GM23338 (cell line): ENCODE data around the gene SHLD3. TPM values are rescaled to one million over a fixed set of nuclear protein-coding genes. Genes with fewer than 3 reads are reported as not detected.

Experiments used
- ATAC-seq: fragments of 200-7000 bp; cut with Tn5 transposase; 3 replicates; pipeline ENCODE4 v1.9.1; 2020
- DNase-seq: peaks from one replicate; pipeline ENCODE4 v3.0.0-alpha.2; 2015; ENCODE audit warnings: low spot score
- H2AFZ ChIP-seq: fragments of 200-600 bp; sonication (generic); 2 replicates; pipeline ENCODE4 v1.8.0; 2016; ENCODE audit warnings: antibody characterized with exemption, mild to moderate bottlenecking, moderate library complexity
- H3F3A ChIP-seq: fragments of 200-600 bp; sonication (generic); replicated peaks from 2 replicates; pipeline ENCODE4 v1.8.0; 2017; ENCODE audit warnings: antibody characterized with exemption, mixed run types, low read depth
- H3K27ac ChIP-seq: fragments of 200-600 bp; sonication (generic); 2 replicates; pipeline ENCODE4 v1.6.1; 2016; ENCODE audit warnings: low read depth
- H3K27me3 ChIP-seq: fragments of 200-600 bp; sonication (generic); 2 replicates; pipeline ENCODE4 v1.8.0; 2016; ENCODE audit warnings: mild to moderate bottlenecking, mixed run types, moderate library complexity; ENCODE audit not compliant: insufficient read depth
- H3K36me3 ChIP-seq: fragments of 200-600 bp; sonication (generic); 2 replicates; pipeline ENCODE4 v1.8.0; 2016; ENCODE audit warnings: mild to moderate bottlenecking; ENCODE audit not compliant: insufficient read depth
- H3K4me1 ChIP-seq: fragments of 200-600 bp; sonication (generic); 2 replicates; pipeline ENCODE4 v1.8.0; 2016; ENCODE audit warnings: mild to moderate bottlenecking, moderate library complexity; ENCODE audit not compliant: insufficient read depth
- H3K4me2 ChIP-seq: fragments of 200-600 bp; sonication (generic); 2 replicates; pipeline ENCODE4 v1.7.1; 2017; ENCODE audit warnings: mixed run types
- H3K4me3 ChIP-seq: fragments of 200-600 bp; sonication (generic); 2 replicates; pipeline ENCODE4 v1.6.1; 2016; ENCODE audit warnings: mixed run types
- H3K79me2 ChIP-seq: fragments of 200-600 bp; sonication (generic); replicated peaks from 2 replicates; pipeline ENCODE4 v1.8.0; 2017; ENCODE audit warnings: mild to moderate bottlenecking; ENCODE audit not compliant: insufficient read depth
- H3K9me2 ChIP-seq: fragments of 200-600 bp; sonication (generic); 2 replicates; pipeline ENCODE4 v1.8.0; 2017; ENCODE audit not compliant: insufficient read depth
- H4K20me1 ChIP-seq: fragments of 200-600 bp; sonication (generic); replicated peaks from 2 replicates; pipeline ENCODE4 v1.8.0; 2017; ENCODE audit warnings: mild to moderate bottlenecking; ENCODE audit not compliant: insufficient read depth
- H3K27ac Mint-ChIP-seq: 2 replicates; pipeline ENCODE4 v1.8.0; 2020; ENCODE audit warnings: inconsistent platforms, mild to moderate bottlenecking, moderate library complexity, mixed read lengths
- H3K27me3 Mint-ChIP-seq: 3 replicates; pipeline ENCODE4 v1.8.0; 2022; ENCODE audit warnings: low read depth, mild to moderate bottlenecking, moderate library complexity, mixed read lengths, inconsistent platforms; ENCODE audit not compliant: insufficient read depth, poor library complexity
- H3K36me3 Mint-ChIP-seq: 3 replicates; pipeline ENCODE4 v1.8.0; 2021; ENCODE audit warnings: low read depth, mild to moderate bottlenecking, inconsistent platforms, moderate library complexity, mixed read lengths
- H3K4me1 Mint-ChIP-seq: 3 replicates; pipeline ENCODE4 v1.8.0; 2020; ENCODE audit warnings: mild to moderate bottlenecking, inconsistent platforms, mixed read lengths
- H3K4me3 Mint-ChIP-seq: 3 replicates; pipeline ENCODE4 v1.8.0; 2021; ENCODE audit warnings: moderate library complexity, mild to moderate bottlenecking, inconsistent platforms, mixed read lengths
- H3K9me3 Mint-ChIP-seq: 3 replicates; pipeline ENCODE4 v1.8.0; 2020; ENCODE audit warnings: moderate library complexity, mild to moderate bottlenecking, inconsistent platforms, mixed read lengths
- CREB1 ChIP-seq: fragments of 250-450 bp; sonication (Bioruptor Pico); IDR thresholded peaks from 2 replicates; pipeline ENCODE4 v1.5.0; 2020; ENCODE audit warnings: low read depth, mild to moderate bottlenecking, moderate library complexity
- CTCF ChIP-seq, 2 experiments: fragments of 200-600 bp in 1 of 2; sonication (generic) in 1 of 2; conservative IDR thresholded peaks; 2 replicates each; pipeline versions ENCODE4 v1.5.1 to v1.6.1; 2016 to 2017; ENCODE audit warnings: antibody characterized with exemption in 2 of 2, low read depth in 2 of 2, mild to moderate bottlenecking in 2 of 2, moderate library complexity in 1 of 2
- ETS1 ChIP-seq: IDR thresholded peaks from 2 replicates; pipeline ENCODE4 v1.6.1; 2016; ENCODE audit warnings: antibody characterized with exemption
- EZH2 ChIP-seq: fragments of 200-600 bp; sonication (generic); IDR thresholded peaks from one replicate; pipeline ENCODE4 v1.8.0; 2017; ENCODE audit warnings: antibody characterized with exemption, mild to moderate bottlenecking, low read depth; ENCODE audit not compliant: unreplicated experiment
- JUNB ChIP-seq: IDR thresholded peaks from one replicate; pipeline ENCODE4 v1.6.1; 2016; ENCODE audit warnings: antibody characterized with exemption; ENCODE audit not compliant: unreplicated experiment
- NANOG ChIP-seq: IDR thresholded peaks from 2 replicates; pipeline ENCODE4 v1.6.1; 2016; ENCODE audit warnings: antibody characterized with exemption, borderline replicate concordance
- POLR2AphosphoS5 ChIP-seq: IDR thresholded peaks from 2 replicates; pipeline ENCODE4 v1.6.1; 2016; ENCODE audit warnings: antibody characterized with exemption, low read depth
- ZNF331 ChIP-seq: fragments of 250-450 bp; sonication (Bioruptor Pico); IDR thresholded peaks from 2 replicates; pipeline ENCODE4 v1.5.0; 2020; ENCODE audit warnings: low read depth, mild to moderate bottlenecking, moderate library complexity
- ZNF462 ChIP-seq: fragments of 250-450 bp; sonication (Bioruptor Pico); IDR thresholded peaks from 2 replicates; pipeline ENCODE4 v1.5.0; 2020; ENCODE audit warnings: mild to moderate bottlenecking, moderate library complexity
- polyA plus RNA-seq: library from polyadenylated mRNA; unstranded; fragments of >200 nt; fragmentation: Nextera tagmentation; extraction: Ambion mirVana; gene quantifications from 2 replicates; pipeline ENCODE4 v1.2.1, GENCODE V29; 2016
- total RNA-seq: library from RNA; depleted of rRNA; stranded (reverse); fragments of >200 nt; shearing (Covaris generic); gene quantifications from 2 replicates; pipeline ENCODE4 v1.2.3, GENCODE V29; 2014

The SHLD3 gene
- total and polyA plus RNA-seq, 2 experiments from 2014 or later, result 4.2 to 7.0 TPM

- H3K4me2 ChIP-seq, result no peak overlapping the region
- no peaks in the 10 kb centered on the region for H3K4me1 ChIP-seq
- H3K27ac Mint-ChIP-seq, result no peak overlapping the region; the same call in 1 of the 2 replicates
- H3K9me3 Mint-ChIP-seq, result no peaks in the 10 kb centered on the region
- H3K36me3 ChIP-seq, result no peaks in the 10 kb centered on the region
- no peak for TF ChIP-seq JUNB
- no peak for TF ChIP-seq CREB1 (CRISPR knock-in tag)
- no peak for TF ChIP-seq ETS1
- no peak for TF ChIP-seq EZH2
- TF ChIP-seq CTCF (conservative IDR thresholded peaks at IDR 0.05; ENCODE audit: low read depth in 2 of 2), result peak; percentile 35 to 54
- peak; percentile 89 for ATAC-seq
- no peaks in the 10 kb centered on the region for H3K9me2 ChIP-seq
- H3K27me3 Mint-ChIP-seq, result peaks cover 2% of the 10 kb centered on the region
- H3K4me3 ChIP-seq, result no peak overlapping the region
- H4K20me1 ChIP-seq, result no peaks in the 10 kb centered on the region
- H3K27ac ChIP-seq, result no peak overlapping the region
- no peaks in the 10 kb centered on the region for H3K36me3 Mint-ChIP-seq
- no peaks in the 10 kb centered on the region for H3K4me1 Mint-ChIP-seq
- H2AFZ ChIP-seq, result no peak overlapping the region
- H3F3A ChIP-seq, result no peaks in the 10 kb centered on the region
- no peaks in the 10 kb centered on the region for H3K79me2 ChIP-seq
- DNase-seq, result peak; percentile 74
- H3K4me3 Mint-ChIP-seq, result no peak overlapping the region
- no peaks in the 10 kb centered on the region for H3K27me3 ChIP-seq
These were observed 39.1 kb downstream of the SHLD3 start for GRCh38 chr5:65663804-65664521.

- no peaks in the 10 kb centered on the region for H3K27me3 ChIP-seq
- no peak overlapping the region for H2AFZ ChIP-seq
- no peak for ATAC-seq
- H3K36me3 ChIP-seq, result no peaks in the 10 kb centered on the region
- H3K9me2 ChIP-seq, result no peaks in the 10 kb centered on the region
- H3F3A ChIP-seq, result no peaks in the 10 kb centered on the region
- no peak overlapping the region for H3K27ac ChIP-seq
- no peak overlapping the region for H3K4me3 Mint-ChIP-seq
- no peaks in the 10 kb centered on the region for H3K4me1 Mint-ChIP-seq
- no peak overlapping the region for H3K4me3 ChIP-seq
- no peak overlapping the region for H3K4me2 ChIP-seq
- H3K9me3 Mint-ChIP-seq, result no peaks in the 10 kb centered on the region
- H3K27me3 Mint-ChIP-seq, result no peaks in the 10 kb centered on the region
- H3K36me3 Mint-ChIP-seq, result no peaks in the 10 kb centered on the region
- no peak for DNase-seq
- H3K27ac Mint-ChIP-seq, result no peak overlapping the region
- H3K79me2 ChIP-seq, result no peaks in the 10 kb centered on the region
- no peaks in the 10 kb centered on the region; the same call in 1 of the 2 replicates for H4K20me1 ChIP-seq
- no peaks in the 10 kb centered on the region for H3K4me1 ChIP-seq
- TF ChIP-seq ZNF462 (CRISPR knock-in tag) (no peak), NANOG (no peak), POLR2AphosphoS5 (no peak), ZNF331 (CRISPR knock-in tag) (no peak), ETS1 (no peak)
These were observed 43.9 kb downstream of the SHLD3 start for GRCh38 chr5:65668696-65669095.
